ENCODE data around the gene GDF9. TPM values are rescaled to one million over a fixed set of nuclear protein-coding genes. Genes with fewer than 3 reads are reported as not detected.
A peak's percentile ranks its signal among the peaks of the same experiment; 100 is the strongest.

Gene GDF9
- total RNA-seq, 3 donors from 2014 or later (not counting 1 experiment from before 2014, with no cell fraction given), result 0.53 to 0.78 (median 0.57) TPM

DNA sequence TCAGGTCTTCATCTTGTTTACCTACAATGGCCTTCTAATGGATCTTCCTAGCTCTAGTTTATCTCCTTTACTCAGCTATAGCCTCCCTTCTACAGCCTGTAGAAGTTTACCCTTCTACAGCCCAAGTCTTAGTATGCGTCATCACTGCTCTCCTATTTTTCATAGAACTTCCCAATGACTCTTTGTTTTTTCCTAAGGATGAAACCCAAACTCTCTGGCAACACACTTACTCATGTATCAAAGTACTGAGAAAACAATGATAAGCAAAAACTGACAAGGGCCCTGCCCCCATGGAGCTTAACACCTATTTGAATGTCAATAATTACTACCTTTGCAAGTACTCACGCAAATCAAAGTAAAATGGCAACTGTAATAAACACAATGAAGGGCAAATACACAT, 40.9 kb upstream of the GDF9 start:
- Mint-ChIP-seq H3K4me3 (no peak overlapping the region), H3K4me1 (peaks cover 31 to 36% of the 10 kb centered on the region in 2 donors), H3K27me3 (ENCODE audit: low read depth in 2 of 2) (no peaks in the 10 kb centered on the region), H3K27ac (no peak overlapping the region), H3K9me3 (no peaks in the 10 kb centered on the region), H3K36me3 (peaks cover 12% of the 10 kb centered on the region)
- intact Hi-C loops (cut with micrococcal nuclease), result no loop called here
- 97% methylated on average over 1 of the region's 2 CpGs for WGBS (ENCODE audit: insufficient coverage)
- Histone ChIP-seq H3K27me3 (ENCODE audit: control insufficient read depth, insufficient read depth, low read length) (no peaks in the 10 kb centered on the region), H3K36me3 (ENCODE audit: control insufficient read depth, insufficient read depth, low read length) (peaks cover 18% of the 10 kb centered on the region), H3K9me3 (ENCODE audit: control insufficient read depth, insufficient read depth, low read length) (no peaks in the 10 kb centered on the region), H3K4me3 (ENCODE audit: low read length) (no peak overlapping the region), H3K4me1 (ENCODE audit: control insufficient read depth, insufficient read depth, low read length) (no peaks in the 10 kb centered on the region), H3K27ac (ENCODE audit: low read length) (no peak overlapping the region)
- TF ChIP-seq, protein P1, sequence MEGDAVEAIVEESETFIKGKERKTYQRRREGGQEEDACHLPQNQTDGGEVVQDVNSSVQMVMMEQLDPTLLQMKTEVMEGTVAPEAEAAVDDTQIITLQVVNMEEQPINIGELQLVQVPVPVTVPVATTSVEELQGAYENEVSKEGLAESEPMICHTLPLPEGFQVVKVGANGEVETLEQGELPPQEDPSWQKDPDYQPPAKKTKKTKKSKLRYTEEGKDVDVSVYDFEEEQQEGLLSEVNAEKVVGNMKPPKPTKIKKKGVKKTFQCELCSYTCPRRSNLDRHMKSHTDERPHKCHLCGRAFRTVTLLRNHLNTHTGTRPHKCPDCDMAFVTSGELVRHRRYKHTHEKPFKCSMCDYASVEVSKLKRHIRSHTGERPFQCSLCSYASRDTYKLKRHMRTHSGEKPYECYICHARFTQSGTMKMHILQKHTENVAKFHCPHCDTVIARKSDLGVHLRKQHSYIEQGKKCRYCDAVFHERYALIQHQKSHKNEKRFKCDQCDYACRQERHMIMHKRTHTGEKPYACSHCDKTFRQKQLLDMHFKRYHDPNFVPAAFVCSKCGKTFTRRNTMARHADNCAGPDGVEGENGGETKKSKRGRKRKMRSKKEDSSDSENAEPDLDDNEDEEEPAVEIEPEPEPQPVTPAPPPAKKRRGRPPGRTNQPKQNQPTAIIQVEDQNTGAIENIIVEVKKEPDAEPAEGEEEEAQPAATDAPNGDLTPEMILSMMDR (IDR thresholded peaks at IDR 0.05), result no peak
- no peak for ATAC-seq
- no peak for DNase-seq

DNA sequence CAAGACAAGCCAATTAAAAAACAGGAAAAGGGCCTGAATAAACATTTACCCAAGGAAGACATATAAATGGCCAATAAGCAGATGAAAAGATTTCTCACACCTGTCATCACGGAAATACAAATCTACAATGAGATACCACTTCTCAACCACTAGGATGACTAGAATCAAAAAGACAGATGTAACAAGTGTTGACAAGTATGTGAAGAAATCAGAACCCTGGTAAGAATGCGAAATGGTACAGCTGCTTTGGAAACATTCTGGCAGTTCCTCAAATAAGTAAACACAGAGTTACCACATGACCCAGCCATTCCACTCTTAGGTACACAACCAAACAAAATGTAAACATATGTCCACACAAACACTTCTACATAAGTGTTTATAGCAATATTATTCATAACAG, 39.7 kb upstream of the GDF9 start:
- ATAC-seq, result peak; percentile 47 to 48 (median 48)
- WGBS (ENCODE audit: insufficient coverage), result 100% methylated on average over 1 of the region's 2 CpGs
- Mint-ChIP-seq H3K4me1 (peaks cover 27 to 29% of the 10 kb centered on the region in 2 donors), H3K27ac (peak overlapping the region; percentile 13 to 74), H3K9me3 (no peaks in the 10 kb centered on the region), H3K36me3 (peaks cover 5% of the 10 kb centered on the region), H3K27me3 (ENCODE audit: low read depth in 2 of 2) (no peaks in the 10 kb centered on the region), H3K4me3 (no peak overlapping the region)
- no peaks in the 10 kb centered on the region for H3K27me3 ChIP-seq (ENCODE audit: control insufficient read depth, insufficient read depth, low read length)
- H3K4me1 ChIP-seq (ENCODE audit: control insufficient read depth, insufficient read depth, low read length), result no peaks in the 10 kb centered on the region
- H3K4me3 ChIP-seq (ENCODE audit: low read length), result no peak overlapping the region
- TF ChIP-seq, protein P1 (IDR thresholded peaks at IDR 0.05), result no peak
- no peaks in the 10 kb centered on the region for H3K9me3 ChIP-seq (ENCODE audit: control insufficient read depth, insufficient read depth, low read length)
- DNase-seq, result no peak
- H3K27ac ChIP-seq (ENCODE audit: low read length), result no peak overlapping the region
- intact Hi-C loops (cut with micrococcal nuclease), result no loop called here
- peaks cover 18% of the 10 kb centered on the region for H3K36me3 ChIP-seq (ENCODE audit: control insufficient read depth, insufficient read depth, low read length)

DNA sequence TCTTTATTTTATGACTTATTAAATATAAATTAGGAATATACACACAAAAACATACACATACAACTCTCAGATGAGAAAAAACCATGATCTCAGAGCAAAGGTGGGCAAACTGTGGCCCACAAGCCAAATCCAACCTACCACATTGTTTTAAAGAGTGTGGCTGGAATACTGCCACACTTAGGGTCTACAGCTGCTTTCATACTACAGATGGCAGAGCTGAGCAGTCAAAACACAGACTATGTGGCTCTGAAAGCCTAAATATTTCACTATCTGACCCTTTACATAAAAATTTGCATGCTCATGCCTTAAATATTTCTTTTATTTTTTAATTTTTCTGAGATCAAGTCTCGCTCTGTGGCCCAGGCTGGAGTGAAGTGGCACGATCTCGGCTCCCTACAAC, 35.5 kb upstream of the GDF9 start:
- Mint-ChIP-seq H3K9me3 (no peaks in the 10 kb centered on the region), H3K4me3 (no peak overlapping the region), H3K27ac (peak overlapping the region in 1 of 2 donors; percentile 48), H3K36me3 (peaks cover 10% of the 10 kb centered on the region), H3K27me3 (ENCODE audit: low read depth in 2 of 2) (no peaks in the 10 kb centered on the region), H3K4me1 (peaks cover 19 to 24% of the 10 kb centered on the region in 2 donors)
- Histone ChIP-seq H3K27me3 (ENCODE audit: control insufficient read depth, insufficient read depth, low read length) (no peaks in the 10 kb centered on the region), H3K4me3 (ENCODE audit: low read length) (no peak overlapping the region), H3K9me3 (ENCODE audit: control insufficient read depth, insufficient read depth, low read length) (no peaks in the 10 kb centered on the region), H3K27ac (ENCODE audit: low read length) (no peak overlapping the region), H3K36me3 (ENCODE audit: control insufficient read depth, insufficient read depth, low read length) (peaks cover 33% of the 10 kb centered on the region), H3K4me1 (ENCODE audit: control insufficient read depth, insufficient read depth, low read length) (no peaks in the 10 kb centered on the region)
- WGBS (ENCODE audit: insufficient coverage), result 98% methylated on average over 3 of the region's 3 CpGs
- TF ChIP-seq, protein P1 (IDR thresholded peaks at IDR 0.05), result no peak
- DNase-seq, result no peak
- intact Hi-C loops (cut with micrococcal nuclease), result no loop called here
- no peak for ATAC-seq

DNA sequence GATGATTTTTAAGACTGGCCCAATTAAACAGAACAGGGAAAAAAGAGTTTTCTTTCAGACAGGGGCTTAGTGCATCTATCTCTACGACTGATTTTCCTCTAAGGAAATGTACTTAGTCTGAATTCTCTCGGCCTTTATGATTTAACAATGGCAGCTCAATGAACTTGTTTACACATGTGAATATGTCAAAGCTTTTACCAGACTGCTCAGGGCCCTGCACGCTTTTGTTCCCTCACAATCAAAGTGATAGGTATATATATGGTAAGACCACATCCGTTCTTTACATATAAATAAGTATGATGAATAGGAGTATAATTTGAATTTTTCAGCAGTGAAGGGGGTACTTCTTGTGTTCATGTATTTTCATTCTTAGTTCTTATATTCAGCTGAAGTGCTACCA, 34.8 kb upstream of the GDF9 start:
- no peak overlapping the region for H3K27ac ChIP-seq (ENCODE audit: low read length)
- TF ChIP-seq, protein P1 (IDR thresholded peaks at IDR 0.05), result no peak
- Mint-ChIP-seq H3K36me3 (peaks cover 17% of the 10 kb centered on the region), H3K4me1 (peaks cover 19 to 30% of the 10 kb centered on the region in 2 donors), H3K27me3 (ENCODE audit: low read depth in 2 of 2) (no peaks in the 10 kb centered on the region), H3K4me3 (no peak overlapping the region), H3K9me3 (no peaks in the 10 kb centered on the region), H3K27ac (peak overlapping the region in 1 of 2 donors; percentile 29)
- no peak overlapping the region for H3K4me3 ChIP-seq (ENCODE audit: low read length)
- no peak for DNase-seq
- intact Hi-C loops (cut with micrococcal nuclease), result no loop called here
- H3K4me1 ChIP-seq (ENCODE audit: control insufficient read depth, insufficient read depth, low read length), result no peaks in the 10 kb centered on the region
- ATAC-seq, result no peak
- no peaks in the 10 kb centered on the region for H3K27me3 ChIP-seq (ENCODE audit: control insufficient read depth, insufficient read depth, low read length)
- peaks cover 40% of the 10 kb centered on the region for H3K36me3 ChIP-seq (ENCODE audit: control insufficient read depth, insufficient read depth, low read length)
- WGBS (ENCODE audit: insufficient coverage), result 78% methylated on average over 3 of the region's 4 CpGs
- no peaks in the 10 kb centered on the region for H3K9me3 ChIP-seq (ENCODE audit: control insufficient read depth, insufficient read depth, low read length)
